ENCODE data around the gene ZSCAN21. TPM values are rescaled to one million over a fixed set of nuclear protein-coding genes. Genes with fewer than 3 reads are reported as not detected.

Gene ZSCAN21
- total and polyA plus RNA-seq, 2 of the 4 experiments (the other 2 are of a cell fraction), result 11.5 to 13.3 TPM

DNA sequence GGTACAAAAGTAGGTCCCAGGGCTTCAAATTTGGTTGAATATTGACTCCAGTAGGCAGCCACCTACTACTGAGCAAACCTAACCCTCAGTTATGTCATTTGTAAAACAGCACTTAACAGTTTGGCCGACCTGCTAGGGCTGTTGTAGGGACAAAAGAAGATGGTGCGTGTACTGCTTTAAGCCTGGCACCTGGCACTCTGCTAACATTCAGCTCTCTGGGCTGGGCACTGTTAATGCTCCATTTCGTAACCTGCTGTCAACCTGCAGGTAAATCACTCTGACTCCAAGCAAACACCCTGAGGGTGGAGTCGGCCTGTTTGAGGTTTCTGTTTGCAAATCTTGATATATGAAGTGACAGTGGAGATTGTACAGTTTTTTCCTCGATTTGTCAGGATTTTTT, 27.0 kb upstream of the ZSCAN21 start:
- Histone ChIP-seq H2AK9ac (replicated peaks; ENCODE audit: low read depth, low read length, poor library complexity) (no peak overlapping the region), H4K5ac (ENCODE audit: low read depth, low read length) (no peak overlapping the region), H4K20me1 (ENCODE audit: insufficient read depth, low read length) (peaks cover 30% of the 10 kb centered on the region; the same call in 1 of the 2 replicates), H2AK5ac (ENCODE audit: low read depth, low read length) (no peak overlapping the region), H3K14ac (replicated peaks; ENCODE audit: low read depth, low read length) (no peak overlapping the region), H3K4me3 (ENCODE audit: insufficient read depth, low read depth, low read length) (no peak overlapping the region), H3K18ac (ENCODE audit: low read depth, low read length) (no peak overlapping the region), H2BK120ac (ENCODE audit: low read depth, low read length) (no peak overlapping the region), H3K36me3 (ENCODE audit: control insufficient read depth, insufficient read depth, low read length) (peaks cover 43% of the 10 kb centered on the region), H3K79me1 (ENCODE audit: low read depth in 1 of 2, low read length in 2 of 2) (peaks cover 24 to 78% of the 10 kb centered on the region in 2 experiments), H2BK5ac (ENCODE audit: low read depth, low read length, poor library complexity, severe bottlenecking) (no peak overlapping the region), H3K4ac (ENCODE audit: low read depth, low read length) (no peak overlapping the region), H4K8ac (ENCODE audit: low read depth in 2 of 2, low read length in 2 of 2) (no peak overlapping the region), H3K27me3 (ENCODE audit: control insufficient read depth, insufficient read depth, low read length) (no peaks in the 10 kb centered on the region), H2AFZ (replicated peaks; ENCODE audit: low read length, poor library complexity) (no peak overlapping the region), H2BK20ac (ENCODE audit: low read depth, low read length) (no peak overlapping the region), H3K23ac (ENCODE audit: low read depth, low read length) (no peak overlapping the region), H3K9me3 (ENCODE audit: control insufficient read depth, insufficient read depth, low read length) (no peaks in the 10 kb centered on the region), H3K27ac (ENCODE audit: insufficient read depth, low read length) (no peak overlapping the region), H3K9me1 (ENCODE audit: insufficient read depth, low read length) (peaks cover 8% of the 10 kb centered on the region; the same call in 1 of the 2 replicates), H3K9ac (ENCODE audit: low read depth, low read length) (no peak overlapping the region), H3K4me2 (ENCODE audit: low read depth, low read length) (no peak overlapping the region), H3K4me1 (ENCODE audit: control insufficient read depth, insufficient read depth, low read length) (no peaks in the 10 kb centered on the region), H3K56ac (ENCODE audit: extremely low read depth, insufficient read depth, low read length) (no peak overlapping the region), H4K91ac (ENCODE audit: insufficient read depth, low read depth, low read length) (no peak overlapping the region), H2BK15ac (ENCODE audit: low read depth, low read length) (no peak overlapping the region)
- in situ Hi-C loops (cut with MboI; ENCODE audit: low sequenced_read_pairs) (no loop called here), intact Hi-C loops (cut with micrococcal nuclease) (no loop called here), dilution Hi-C loops (cut with HindIII; ENCODE audit: low sequenced_read_pairs, unreplicated experiment) (no loop called here)
- TF ChIP-seq MXI1 (IDR thresholded peaks at IDR 0.05; ENCODE audit: borderline replicate concordance, low read depth, low read length), result no peak
- TF ChIP-seq FOS (IDR thresholded peaks at IDR 0.05; ENCODE audit: low read depth, low read length), result no peak
- no peak for TF ChIP-seq BHLHE40 (IDR thresholded peaks at IDR 0.05; ENCODE audit: low read depth, low read length)
- no peak for TF ChIP-seq SMC3 (IDR thresholded peaks at IDR 0.05; ENCODE audit: low read depth, low read length)
- TF ChIP-seq CEBPB (IDR thresholded peaks at IDR 0.05; ENCODE audit: low read depth, low read length), result no peak
- TF ChIP-seq, protein P1, sequence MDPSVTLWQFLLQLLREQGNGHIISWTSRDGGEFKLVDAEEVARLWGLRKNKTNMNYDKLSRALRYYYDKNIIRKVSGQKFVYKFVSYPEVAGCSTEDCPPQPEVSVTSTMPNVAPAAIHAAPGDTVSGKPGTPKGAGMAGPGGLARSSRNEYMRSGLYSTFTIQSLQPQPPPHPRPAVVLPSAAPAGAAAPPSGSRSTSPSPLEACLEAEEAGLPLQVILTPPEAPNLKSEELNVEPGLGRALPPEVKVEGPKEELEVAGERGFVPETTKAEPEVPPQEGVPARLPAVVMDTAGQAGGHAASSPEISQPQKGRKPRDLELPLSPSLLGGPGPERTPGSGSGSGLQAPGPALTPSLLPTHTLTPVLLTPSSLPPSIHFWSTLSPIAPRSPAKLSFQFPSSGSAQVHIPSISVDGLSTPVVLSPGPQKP (IDR thresholded peaks at IDR 0.05; ENCODE audit: borderline replicate concordance, low read depth, low read length), result no peak
- TF ChIP-seq MAFK (IDR thresholded peaks at IDR 0.05; ENCODE audit: low read depth, low read length), result no peak
- no peak for TF ChIP-seq RCOR1 (IDR thresholded peaks at IDR 0.05; ENCODE audit: insufficient replicate concordance, low read length)
- TF ChIP-seq CHD1 (IDR thresholded peaks at IDR 0.05; ENCODE audit: low read depth, low read length), result no peak
- TF ChIP-seq RFX5 (IDR thresholded peaks at IDR 0.05; ENCODE audit: low read depth, low read length), result no peak
- no peak for TF ChIP-seq NFE2L2 (IDR thresholded peaks at IDR 0.05; ENCODE audit: low read depth, low read length)
- TF ChIP-seq RAD21 (IDR thresholded peaks at IDR 0.05; ENCODE audit: low read length), result no peak
- no peak for TF ChIP-seq POLR2A (IDR thresholded peaks at IDR 0.05; ENCODE audit: low read depth, low read length)
- no peak for TF ChIP-seq MAZ (IDR thresholded peaks at IDR 0.05; ENCODE audit: borderline replicate concordance, low read depth, low read length)
- TF ChIP-seq, protein P2, sequence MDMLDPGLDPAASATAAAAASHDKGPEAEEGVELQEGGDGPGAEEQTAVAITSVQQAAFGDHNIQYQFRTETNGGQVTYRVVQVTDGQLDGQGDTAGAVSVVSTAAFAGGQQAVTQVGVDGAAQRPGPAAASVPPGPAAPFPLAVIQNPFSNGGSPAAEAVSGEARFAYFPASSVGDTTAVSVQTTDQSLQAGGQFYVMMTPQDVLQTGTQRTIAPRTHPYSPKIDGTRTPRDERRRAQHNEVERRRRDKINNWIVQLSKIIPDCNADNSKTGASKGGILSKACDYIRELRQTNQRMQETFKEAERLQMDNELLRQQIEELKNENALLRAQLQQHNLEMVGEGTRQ (IDR thresholded peaks at IDR 0.05; ENCODE audit: low read depth, low read length), result no peak
- TF ChIP-seq, protein P3, sequence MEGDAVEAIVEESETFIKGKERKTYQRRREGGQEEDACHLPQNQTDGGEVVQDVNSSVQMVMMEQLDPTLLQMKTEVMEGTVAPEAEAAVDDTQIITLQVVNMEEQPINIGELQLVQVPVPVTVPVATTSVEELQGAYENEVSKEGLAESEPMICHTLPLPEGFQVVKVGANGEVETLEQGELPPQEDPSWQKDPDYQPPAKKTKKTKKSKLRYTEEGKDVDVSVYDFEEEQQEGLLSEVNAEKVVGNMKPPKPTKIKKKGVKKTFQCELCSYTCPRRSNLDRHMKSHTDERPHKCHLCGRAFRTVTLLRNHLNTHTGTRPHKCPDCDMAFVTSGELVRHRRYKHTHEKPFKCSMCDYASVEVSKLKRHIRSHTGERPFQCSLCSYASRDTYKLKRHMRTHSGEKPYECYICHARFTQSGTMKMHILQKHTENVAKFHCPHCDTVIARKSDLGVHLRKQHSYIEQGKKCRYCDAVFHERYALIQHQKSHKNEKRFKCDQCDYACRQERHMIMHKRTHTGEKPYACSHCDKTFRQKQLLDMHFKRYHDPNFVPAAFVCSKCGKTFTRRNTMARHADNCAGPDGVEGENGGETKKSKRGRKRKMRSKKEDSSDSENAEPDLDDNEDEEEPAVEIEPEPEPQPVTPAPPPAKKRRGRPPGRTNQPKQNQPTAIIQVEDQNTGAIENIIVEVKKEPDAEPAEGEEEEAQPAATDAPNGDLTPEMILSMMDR (conservative IDR thresholded peaks at IDR 0.05; ENCODE audit: low read depth, low read length), result no peak
- CTCF ChIA-PET, result no interaction called here
- no TSS peak for BruUV-seq (replicated peaks)
- WGBS, 2 experiments (ENCODE audit: extremely low coverage in 2 of 2, insufficient read length in 1 of 2), result no CpG with 5 or more reads among the region's 5 CpGs
- POLR2A ChIA-PET (ENCODE audit: unreplicated experiment), result no interaction called here
- DNase-seq (no peak), ATAC-seq (ENCODE audit: low read depth) (no peak)

All from IMR-90 (cell line).